ENCODE measurements around the gene TAF6.

GRCh38 chr7:100147278-100147677, 28.1 kb upstream of the TAF6 start:
- TF ChIP-seq EZH2phosphoT487 (IDR thresholded peaks at IDR 0.05; ENCODE audit: insufficient read depth, low read depth) (no peak), EZH2 (IDR thresholded peaks at IDR 0.05; ENCODE audit: insufficient read depth, poor library complexity, severe bottlenecking) (no peak)
